ENCODE data around the gene UGT1A8.

- TF ChIP-seq, protein P1, sequence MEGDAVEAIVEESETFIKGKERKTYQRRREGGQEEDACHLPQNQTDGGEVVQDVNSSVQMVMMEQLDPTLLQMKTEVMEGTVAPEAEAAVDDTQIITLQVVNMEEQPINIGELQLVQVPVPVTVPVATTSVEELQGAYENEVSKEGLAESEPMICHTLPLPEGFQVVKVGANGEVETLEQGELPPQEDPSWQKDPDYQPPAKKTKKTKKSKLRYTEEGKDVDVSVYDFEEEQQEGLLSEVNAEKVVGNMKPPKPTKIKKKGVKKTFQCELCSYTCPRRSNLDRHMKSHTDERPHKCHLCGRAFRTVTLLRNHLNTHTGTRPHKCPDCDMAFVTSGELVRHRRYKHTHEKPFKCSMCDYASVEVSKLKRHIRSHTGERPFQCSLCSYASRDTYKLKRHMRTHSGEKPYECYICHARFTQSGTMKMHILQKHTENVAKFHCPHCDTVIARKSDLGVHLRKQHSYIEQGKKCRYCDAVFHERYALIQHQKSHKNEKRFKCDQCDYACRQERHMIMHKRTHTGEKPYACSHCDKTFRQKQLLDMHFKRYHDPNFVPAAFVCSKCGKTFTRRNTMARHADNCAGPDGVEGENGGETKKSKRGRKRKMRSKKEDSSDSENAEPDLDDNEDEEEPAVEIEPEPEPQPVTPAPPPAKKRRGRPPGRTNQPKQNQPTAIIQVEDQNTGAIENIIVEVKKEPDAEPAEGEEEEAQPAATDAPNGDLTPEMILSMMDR (IDR thresholded peaks at IDR 0.05): no peak
- no peak for TF ChIP-seq POLR2A (IDR thresholded peaks at IDR 0.05)
These were observed 143.8 kb downstream of the UGT1A8 start for GRCh38 chr2:233761040-233761769.

All from heart left ventricle (tissue), 13 donors.